Glomerular visceral epithelial cell (primary cell): ENCODE measurements around the gene ADH1A.
"Not testable (repeated sequence)": the region's sequence is repeated elsewhere in the genome, so short reads cannot be mapped to it uniquely, and the experiment has no call there.

ENCODE experiments used
- DNase-seq: peaks from one replicate; pipeline ENCODE4 v3.0.0-alpha.2; 2016; ENCODE audit errors: extremely low spot score

The ADH1A gene

DNA sequence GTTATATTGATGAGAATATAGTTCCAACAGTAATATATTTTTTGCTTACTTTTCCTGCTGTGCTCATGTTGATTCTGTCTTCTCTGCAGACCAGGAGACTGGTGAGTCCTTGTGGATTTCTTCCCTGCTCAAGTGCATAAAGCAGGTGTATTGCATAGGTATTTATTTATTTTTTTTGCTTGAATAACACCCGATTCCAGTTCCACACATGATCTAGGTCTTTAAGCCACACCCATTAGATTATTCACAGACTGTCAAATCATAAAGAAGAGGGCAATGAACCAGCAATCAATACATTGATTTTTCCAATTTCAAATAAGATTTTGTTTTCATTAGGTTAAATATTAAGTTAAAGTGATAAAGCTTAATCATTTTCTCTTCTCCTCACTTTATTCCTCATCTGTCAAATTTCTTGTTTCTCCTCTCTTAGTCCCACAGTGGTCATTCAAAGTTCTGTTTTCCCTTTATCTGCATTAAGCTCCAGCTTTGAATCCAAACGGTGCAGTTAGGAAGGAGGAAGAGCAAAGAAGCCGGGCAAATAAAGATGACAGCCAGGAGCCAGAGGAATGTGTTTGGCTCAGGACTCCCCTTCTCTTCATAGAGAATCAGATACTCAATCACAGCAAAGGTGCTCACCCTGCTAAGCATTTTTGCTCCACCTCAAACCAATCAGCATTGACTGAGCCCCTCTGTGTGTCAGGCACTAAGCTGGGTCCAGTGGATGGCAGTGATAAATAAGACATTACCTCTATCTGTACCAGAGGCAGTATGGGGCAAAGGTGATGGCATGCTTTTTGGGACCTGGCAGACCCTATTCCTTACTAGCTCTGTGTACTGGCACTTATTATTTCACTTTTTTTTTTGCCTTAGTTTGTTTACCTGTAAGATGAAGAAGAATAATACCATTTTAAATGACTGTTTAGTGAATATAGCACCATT, at the start of gene ADH1A:
TSS of gene ADH1A (minus strand) at position 138 of the 939 bp plus-strand sequence. CDS start at position 67, 71 bp downstream.
- no peak for DNase-seq

GRCh38 chr4:99339172-99339571, 48.4 kb upstream of the ADH1A start:
- no peak for DNase-seq

DNA sequence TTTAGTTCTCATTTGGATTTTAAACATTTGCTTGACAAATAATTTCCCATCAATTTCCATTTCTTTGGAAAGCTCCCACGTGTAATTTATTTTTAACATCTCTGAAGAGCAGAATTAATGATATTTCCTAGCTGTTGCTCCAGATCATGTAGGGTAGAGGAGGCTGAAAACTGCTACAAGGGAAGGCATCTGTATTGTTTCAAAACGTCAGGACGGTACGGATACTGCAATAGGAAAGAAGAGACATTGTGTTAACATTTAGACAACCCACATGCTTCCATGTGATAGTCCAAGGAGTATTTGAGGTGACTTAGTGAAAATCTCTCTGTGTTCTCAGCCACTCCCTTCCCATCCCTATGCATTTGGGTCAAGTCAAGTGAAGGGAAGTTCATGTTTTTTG, 45.8 kb upstream of the ADH1A start:
- DNase-seq, result no peak

DNA sequence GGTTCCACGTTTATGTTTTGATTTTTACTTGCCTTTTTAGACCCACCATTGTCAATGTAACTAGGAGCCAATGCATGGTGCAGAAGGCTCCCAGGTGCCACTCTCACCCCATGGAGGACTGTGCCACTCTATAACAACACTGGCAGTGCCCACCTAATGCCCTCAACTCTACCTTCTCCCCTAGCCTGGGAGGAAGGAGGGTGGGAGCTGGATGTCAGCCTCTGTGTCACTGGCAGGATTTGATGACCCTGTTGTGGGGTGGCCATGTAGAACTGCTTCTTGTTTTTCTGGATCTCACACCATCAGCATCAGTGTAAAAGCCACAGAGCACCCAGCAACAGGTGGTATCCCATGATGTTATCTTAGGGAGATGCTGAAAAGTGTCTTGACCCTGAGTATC, 44.1 kb upstream of the ADH1A start:
- no peak for DNase-seq

DNA sequence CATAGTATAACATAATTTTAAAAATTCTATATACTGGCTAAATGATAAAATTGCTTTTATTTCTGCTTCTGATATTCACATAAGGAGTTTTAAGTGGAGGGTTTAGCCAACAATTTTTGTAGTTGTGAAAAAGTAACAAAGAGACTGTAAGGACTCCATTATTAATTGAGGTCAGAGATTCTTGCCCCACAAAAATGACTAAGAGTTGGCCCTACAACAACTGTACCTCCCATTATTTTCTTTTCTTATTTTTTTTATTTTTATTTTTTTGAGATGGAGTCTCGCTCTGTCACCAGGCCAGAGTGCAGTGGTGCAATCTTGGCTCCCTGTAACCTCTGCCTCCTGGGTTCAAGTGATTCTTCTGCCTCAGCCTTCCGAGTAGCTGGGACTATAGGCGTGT, 39.9 kb upstream of the ADH1A start:
- no peak for DNase-seq

DNA sequence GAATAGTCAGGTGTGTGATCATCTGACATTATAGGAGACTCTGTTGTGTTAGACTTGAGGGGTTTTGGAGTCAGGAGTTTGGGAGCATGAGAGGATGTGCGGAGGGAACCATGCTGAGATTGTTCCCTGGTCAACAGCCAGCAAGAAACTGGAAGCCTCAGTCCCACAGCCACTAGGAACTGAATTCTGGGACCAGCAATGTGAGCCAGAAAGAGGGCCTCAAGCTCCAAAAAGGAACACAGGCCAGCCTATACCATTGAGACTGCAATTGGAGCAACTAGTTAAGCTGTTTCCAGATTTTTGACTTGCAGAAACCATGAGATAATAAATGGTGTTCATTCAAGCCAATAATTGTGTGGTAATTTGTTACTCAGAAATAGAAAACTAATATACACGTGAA, 39.1 kb upstream of the ADH1A start:
- no peak for DNase-seq

GRCh38 chr4:99324979-99325378, 34.2 kb upstream of the ADH1A start:
- DNase-seq, result no peak

DNA sequence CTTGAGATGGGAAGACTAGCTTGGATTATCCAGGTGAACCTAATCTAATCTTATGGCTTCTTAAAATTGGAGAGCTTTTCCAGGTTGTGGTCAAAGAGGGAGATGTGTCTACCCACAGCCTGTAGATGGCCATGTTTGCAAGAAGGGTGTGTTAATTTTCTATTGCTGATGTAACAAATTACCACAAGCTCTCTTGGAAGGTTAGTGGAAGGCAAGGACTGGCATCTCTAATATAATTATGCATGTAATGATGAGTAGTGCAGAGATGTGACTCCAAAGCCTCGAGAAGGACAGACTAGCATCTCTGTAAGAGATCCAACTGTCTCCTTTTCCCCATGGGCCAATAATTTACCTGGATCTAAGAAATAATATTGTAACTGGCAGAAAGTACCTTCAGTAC, 33.6 kb upstream of the ADH1A start:
- no peak for DNase-seq

GRCh38 chr4:99323756-99324155, 33.0 kb upstream of the ADH1A start:
- no peak for DNase-seq

DNA sequence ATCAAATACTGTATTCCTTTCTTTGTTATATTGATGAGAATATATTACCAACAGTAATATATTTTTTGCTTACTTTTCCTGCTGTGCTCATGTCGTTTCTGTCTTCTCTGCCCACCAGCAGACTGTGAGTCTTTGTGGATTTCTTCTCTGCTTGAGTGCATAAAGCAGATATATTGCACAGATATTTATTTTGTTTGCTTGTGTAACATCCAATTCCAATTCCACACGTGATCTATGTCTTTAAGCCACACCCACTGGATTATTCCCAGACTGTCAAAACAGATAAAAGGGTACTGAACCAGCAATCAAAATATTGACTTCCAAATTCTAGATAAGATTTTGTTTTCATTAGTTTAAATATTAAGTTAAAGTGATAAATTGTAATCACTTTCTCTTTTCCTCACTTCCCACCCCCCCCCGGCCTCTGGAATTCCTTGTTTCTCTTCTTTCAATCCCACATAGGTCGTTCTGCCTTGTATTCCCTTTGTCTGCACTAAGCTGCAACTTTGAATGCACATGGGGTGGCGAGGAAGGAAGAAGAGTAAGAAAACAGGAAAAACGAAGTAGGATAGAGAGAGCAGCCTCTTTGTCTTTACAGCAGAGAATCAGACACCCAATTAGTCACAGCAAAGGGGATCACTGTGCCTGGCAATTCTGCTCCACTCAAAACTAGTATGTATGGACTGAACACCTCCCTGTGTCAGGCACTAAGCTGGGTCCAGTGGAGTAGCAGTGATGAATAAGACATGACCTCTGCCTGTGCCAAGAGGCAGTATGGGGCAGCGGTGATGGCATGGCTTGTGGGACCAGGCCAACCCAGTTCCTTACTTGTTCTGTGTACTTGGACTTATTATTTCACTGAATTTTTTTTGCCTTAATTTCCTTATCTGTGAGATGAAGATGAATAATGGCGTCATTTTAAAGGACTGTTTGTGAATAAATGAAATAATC, 30.7 kb upstream of the ADH1A start, which contains the start of gene ADH1B:
TSS of gene ADH1B (minus strand) at position 161 of the 951 bp plus-strand sequence. CDS start at position 91, 70 bp downstream.
- DNase-seq, result no peak

- not testable (repeated sequence) for DNase-seq
Measured at GRCh38 chr4:99317811-99318210, 27.0 kb upstream of the ADH1A start.

DNA sequence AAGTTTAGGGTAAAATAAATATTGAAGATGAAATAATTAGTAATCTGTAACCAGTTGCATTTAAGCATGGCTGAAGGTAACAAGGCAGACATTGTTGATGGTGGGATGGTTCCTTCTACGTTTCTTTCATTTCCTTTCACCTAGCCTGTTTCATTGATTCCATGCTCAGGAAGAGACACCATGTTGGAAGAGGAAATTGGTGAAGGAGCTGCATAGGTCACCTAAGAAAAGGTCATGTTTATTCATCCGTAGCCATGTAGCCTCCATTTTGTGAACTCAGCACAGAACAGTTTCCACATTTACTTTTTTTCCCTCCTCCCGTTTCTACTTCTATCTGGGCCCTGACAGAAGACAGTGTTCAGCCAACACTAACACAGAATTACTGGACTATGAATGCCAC, 26.6 kb upstream of the ADH1A start:
- no peak for DNase-seq

DNA sequence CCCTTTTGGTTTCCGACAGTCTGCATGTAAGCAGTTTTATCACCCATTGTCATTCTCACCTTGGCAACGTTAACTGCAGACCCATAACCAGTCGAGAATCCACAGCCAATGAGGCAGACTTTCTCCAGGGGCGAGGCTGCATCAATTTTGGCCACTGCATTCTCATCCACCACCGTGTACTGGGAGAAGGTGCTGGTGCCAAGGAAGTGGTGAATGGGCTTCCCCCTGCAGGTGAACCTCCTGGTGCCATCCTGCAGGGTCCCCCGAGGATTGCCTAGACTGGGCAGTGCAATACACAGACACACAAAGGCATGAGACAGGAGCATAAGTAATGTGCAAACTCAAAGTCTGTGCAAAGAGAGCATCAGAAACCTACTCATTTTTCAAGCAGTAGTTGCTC, 25.1 kb upstream of the ADH1A start:
- DNase-seq, result no peak

DNA sequence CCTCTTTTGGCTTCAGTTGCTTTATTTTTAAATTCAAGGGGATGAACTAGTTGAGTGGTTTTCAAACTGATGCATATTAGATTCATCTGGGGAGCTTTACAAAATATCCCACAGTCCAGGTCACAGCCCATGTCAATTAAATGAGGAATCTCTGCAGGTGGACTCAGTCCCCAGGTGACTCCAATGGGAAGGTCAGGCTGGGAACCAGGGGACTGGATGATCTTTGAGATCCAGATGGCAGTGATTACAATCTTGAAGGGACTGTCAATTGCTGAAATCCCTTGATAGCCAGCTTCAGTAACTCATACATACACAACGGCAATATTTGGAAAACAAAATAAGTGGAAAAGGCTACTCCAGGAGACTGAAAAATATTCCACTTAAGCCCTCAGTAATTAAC, 23.4 kb upstream of the ADH1A start:
- no peak for DNase-seq

- DNase-seq, result no peak
Measured at GRCh38 chr4:99310389-99310788, 19.6 kb upstream of the ADH1A start.

- no peak for DNase-seq
Measured at GRCh38 chr4:99305638-99306400, 15.0 kb upstream of the ADH1A start.

GRCh38 chr4:99301376-99302164, 10.8 kb upstream of the ADH1A start:
- no peak for DNase-seq

- DNase-seq, result peak; percentile 50
Measured at GRCh38 chr4:99300934-99301333, 10.1 kb upstream of the ADH1A start.

DNA sequence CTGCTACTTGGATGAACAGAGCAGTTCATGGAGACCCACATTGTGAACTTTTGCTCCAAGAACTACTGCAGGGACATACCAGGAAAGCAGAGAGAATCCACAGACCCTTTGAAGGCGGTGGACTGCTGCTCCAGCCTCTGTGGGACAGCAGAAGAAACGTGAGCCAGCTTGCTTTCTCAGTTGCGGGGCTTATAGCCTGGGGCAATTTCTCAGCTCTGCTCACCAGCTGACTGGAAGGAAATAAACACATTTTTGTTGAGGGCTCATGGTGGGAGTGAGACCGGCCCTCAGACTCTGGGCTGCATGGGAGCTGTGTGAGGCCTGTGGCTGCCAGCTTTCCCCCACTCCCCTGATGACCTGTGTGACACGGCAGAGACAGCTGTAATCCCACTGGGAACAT, 2.6 kb upstream of the ADH1A start:
- DNase-seq, result no peak

GRCh38 chr4:99285387-99285786, 5.4 kb downstream of the ADH1A start:
- no peak for DNase-seq

- no peak for DNase-seq
Measured at GRCh38 chr4:99282731-99283130, 8.1 kb downstream of the ADH1A start.
